Astrocyte of the cerebellum (primary cell): ENCODE results near the gene BIN1.

Experiments used
- DNase-seq: peaks from one replicate; pipeline ENCODE4 v3.0.0-alpha.2; 2011; ENCODE audit warnings: low read depth
- H3K4me3 ChIP-seq: 2 replicates; pipeline ENCODE4 v1.5.1; 2011; ENCODE audit warnings: mild to moderate bottlenecking, low read depth, low read length, moderate library complexity
- in situ Hi-C: cut with HindIII; loops from 2 replicates; pipeline ENCODE4 v1.10.0; 2017; ENCODE audit warnings: low sequenced_read_pairs
- TF ChIP-seq, protein P1 (sequence below): IDR thresholded peaks from 2 replicates; pipeline ENCODE4 v1.5.1; 2012; ENCODE audit warnings: low read length, low read depth, moderate library complexity, mild to moderate bottlenecking; ENCODE audit errors: missing control alignments

The BIN1 gene

DNA sequence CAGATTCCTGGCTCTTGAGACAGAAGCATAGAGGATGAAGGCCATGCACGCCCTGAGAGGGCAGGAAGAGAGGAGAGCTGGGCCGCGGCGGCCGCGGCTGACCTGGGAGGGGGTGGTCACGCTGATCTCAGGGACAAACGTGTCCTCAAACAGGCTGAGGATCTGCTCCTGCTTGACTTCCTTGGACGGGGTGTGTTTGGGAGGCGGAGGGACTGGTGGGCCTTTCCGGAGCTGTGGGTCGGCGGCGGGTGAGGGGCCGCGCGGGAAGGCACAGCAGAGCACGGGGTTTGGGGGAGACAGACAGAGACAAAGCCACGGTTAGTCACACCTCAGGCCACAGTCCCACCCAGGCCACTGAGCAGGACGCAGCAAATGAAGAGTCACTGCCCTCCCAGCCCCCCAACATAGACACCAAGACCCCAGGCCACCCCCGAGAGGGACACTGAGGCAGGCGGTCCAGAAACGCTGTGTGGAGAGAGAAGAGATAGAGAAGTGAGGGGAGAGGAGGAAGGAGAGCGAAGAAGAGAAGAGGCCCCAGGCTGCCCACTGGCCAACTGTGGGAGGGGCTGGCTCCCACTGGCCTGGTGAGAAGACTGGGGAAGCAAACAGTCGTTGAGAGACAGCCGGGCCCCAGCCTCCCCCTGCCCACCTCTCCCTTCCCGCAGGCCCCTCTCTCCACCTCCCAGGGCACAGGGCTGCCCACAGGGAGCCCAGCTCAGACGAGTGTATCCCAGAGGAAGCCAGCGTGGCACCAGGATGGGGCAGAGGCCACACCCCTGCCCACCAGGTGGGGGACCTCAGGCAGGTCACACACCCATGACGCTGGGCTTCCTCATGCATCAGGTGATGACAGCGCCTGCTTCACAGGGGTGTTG lies 49.3 kb downstream of the BIN1 start:
- in situ Hi-C loops = no loop called here
- DNase-seq = no peak
- no peak overlapping the region for H3K4me3 ChIP-seq
- TF ChIP-seq, protein P1, sequence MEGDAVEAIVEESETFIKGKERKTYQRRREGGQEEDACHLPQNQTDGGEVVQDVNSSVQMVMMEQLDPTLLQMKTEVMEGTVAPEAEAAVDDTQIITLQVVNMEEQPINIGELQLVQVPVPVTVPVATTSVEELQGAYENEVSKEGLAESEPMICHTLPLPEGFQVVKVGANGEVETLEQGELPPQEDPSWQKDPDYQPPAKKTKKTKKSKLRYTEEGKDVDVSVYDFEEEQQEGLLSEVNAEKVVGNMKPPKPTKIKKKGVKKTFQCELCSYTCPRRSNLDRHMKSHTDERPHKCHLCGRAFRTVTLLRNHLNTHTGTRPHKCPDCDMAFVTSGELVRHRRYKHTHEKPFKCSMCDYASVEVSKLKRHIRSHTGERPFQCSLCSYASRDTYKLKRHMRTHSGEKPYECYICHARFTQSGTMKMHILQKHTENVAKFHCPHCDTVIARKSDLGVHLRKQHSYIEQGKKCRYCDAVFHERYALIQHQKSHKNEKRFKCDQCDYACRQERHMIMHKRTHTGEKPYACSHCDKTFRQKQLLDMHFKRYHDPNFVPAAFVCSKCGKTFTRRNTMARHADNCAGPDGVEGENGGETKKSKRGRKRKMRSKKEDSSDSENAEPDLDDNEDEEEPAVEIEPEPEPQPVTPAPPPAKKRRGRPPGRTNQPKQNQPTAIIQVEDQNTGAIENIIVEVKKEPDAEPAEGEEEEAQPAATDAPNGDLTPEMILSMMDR = no peak

DNA sequence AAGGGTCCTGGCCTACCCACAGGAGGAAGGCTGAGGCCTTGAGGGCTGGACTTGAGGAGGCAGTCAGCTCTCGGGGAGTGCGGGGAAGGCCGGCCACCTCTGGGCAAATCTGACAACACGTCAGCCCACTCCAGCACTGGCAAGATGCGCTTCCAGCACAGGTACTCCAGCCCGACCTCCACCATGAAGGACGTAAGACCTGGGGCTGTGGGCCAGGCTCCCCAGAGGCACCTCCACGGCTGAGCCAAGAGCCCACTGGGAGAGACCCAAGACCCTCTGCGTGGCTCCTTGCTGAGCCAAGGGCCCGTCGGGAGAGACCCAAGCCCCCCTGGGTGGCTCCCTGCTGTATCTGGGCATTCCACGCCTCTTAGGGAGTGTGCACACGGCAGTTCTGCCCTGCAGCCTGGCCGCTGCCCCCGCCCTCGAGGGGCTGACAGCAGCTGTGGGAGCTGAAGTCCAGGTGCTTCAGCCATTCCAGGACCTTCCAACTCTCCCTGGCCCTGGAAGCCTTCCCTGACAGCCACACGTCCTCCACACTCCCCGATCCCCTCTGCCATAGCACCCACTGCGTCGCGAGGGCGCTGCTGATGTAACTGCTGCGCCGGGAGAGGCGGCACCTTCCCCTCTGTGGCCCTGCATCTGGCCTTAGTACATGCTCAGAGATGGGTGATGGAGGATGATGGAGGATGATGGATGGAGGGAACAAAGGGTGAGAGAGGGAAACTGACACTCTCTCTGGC lies 50.2 kb downstream of the BIN1 start:
- in situ Hi-C loops = no loop called here

GRCh38 chr2:127056086-127056485 lies 50.9 kb downstream of the BIN1 start:
- DNase-seq = no peak
- in situ Hi-C loops = no loop called here
- TF ChIP-seq, protein P1 = no peak
- H3K4me3 ChIP-seq = no peak overlapping the region

More for the DNA sequence above, 50.2 kb downstream of the BIN1 start:
- TF ChIP-seq, protein P1 = no peak
- no peak overlapping the region for H3K4me3 ChIP-seq
- no peak for DNase-seq

DNA sequence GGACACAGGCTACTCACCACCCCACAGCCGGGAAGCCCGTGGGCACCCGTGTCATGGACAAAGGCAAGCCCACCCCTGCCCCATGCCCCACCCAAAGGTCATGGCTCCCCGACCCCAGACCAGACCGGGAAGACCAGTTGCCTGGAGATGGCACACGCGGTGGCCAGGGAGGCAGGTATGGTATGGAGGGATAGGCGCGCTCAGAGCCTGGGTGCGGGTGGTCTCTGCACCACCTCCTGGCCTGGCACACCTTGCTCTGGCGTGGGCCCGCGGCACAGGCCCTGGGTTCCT lies 51.2 kb downstream of the BIN1 start:
- TF ChIP-seq, protein P1 = no peak
- in situ Hi-C loops = no loop called here
- no peak for DNase-seq

GRCh38 chr2:127054996-127055785 lies 51.8 kb downstream of the BIN1 start:
- H3K4me3 ChIP-seq = no peak overlapping the region
- in situ Hi-C loops = no loop called here
- DNase-seq = no peak
- TF ChIP-seq, protein P1 = no peak

More for the DNA sequence above, 51.2 kb downstream of the BIN1 start:
- H3K4me3 ChIP-seq = no peak overlapping the region

DNA sequence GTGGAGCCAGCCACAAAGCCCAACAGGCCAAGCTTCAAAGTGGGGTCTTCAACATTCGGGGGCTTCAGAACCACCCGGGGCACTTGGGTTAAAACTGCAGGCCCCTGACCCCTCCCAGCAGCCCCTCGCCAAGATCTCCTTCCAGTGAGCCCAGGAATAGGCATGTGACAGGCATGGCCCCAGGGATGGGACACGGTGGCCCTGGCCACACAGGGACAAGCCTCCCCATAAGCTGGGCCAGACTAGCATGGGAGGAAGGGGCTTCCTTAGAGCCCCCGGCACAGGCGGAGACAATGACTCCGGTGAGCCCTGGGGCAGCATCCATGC lies 52.4 kb downstream of the BIN1 start:
- in situ Hi-C loops = no loop called here
- TF ChIP-seq, protein P1 = no peak
- no peak overlapping the region for H3K4me3 ChIP-seq

More for the DNA sequence above, 52.4 kb downstream of the BIN1 start:
- DNase-seq = no peak
